Astrocyte of the spinal cord (primary cell): ENCODE results near the gene CMSS1.

Source experiments
- DNase-seq: peaks from one replicate; pipeline ENCODE4 v3.0.0; 2011; ENCODE audit warnings: low read depth, low spot score
- H3K4me3 ChIP-seq: 2 replicates; pipeline ENCODE4 v1.5.1; 2011; ENCODE audit warnings: low read depth, mild to moderate bottlenecking, low read length, moderate library complexity
- CTCF ChIP-seq: IDR thresholded peaks from 2 replicates; pipeline ENCODE4 v1.5.1; 2012; ENCODE audit warnings: low read depth, mild to moderate bottlenecking, low read length, inconsistent platforms
- in situ Hi-C: cut with HindIII; loops from 2 replicates; pipeline ENCODE4 v1.10.0; 2017; ENCODE audit warnings: low sequenced_read_pairs

Gene CMSS1

GRCh38 chr3:99881121-99881524 is 63.5 kb downstream of the CMSS1 start:
- H3K4me3 ChIP-seq = no peak overlapping the region
- TF ChIP-seq CTCF = no peak
- DNase-seq = peak; percentile 31
- in situ Hi-C loops = no loop called here

GRCh38 chr3:99882436-99883137 is 64.9 kb downstream of the CMSS1 start:
- no peak for TF ChIP-seq CTCF
- in situ Hi-C loops = no loop called here
- no peak for DNase-seq
- no peak overlapping the region for H3K4me3 ChIP-seq

- H3K4me3 ChIP-seq = no peak overlapping the region
- DNase-seq = no peak
- no peak for TF ChIP-seq CTCF
- in situ Hi-C loops = no loop called here
Measured at GRCh38 chr3:99883138-99883461, 65.4 kb downstream of the CMSS1 start.

GRCh38 chr3:99883693-99884092 is 66.0 kb downstream of the CMSS1 start:
- DNase-seq = no peak
- H3K4me3 ChIP-seq = no peak overlapping the region
- in situ Hi-C loops = no loop called here
- TF ChIP-seq CTCF = no peak

GRCh38 chr3:99884484-99884883 is 66.8 kb downstream of the CMSS1 start:
- H3K4me3 ChIP-seq = no peak overlapping the region
- in situ Hi-C loops = no loop called here
- no peak for DNase-seq
- no peak for TF ChIP-seq CTCF

- in situ Hi-C loops = no loop called here
- DNase-seq = no peak
- no peak overlapping the region for H3K4me3 ChIP-seq
- TF ChIP-seq CTCF = no peak
Measured at GRCh38 chr3:99885085-99885484, 67.4 kb downstream of the CMSS1 start.

- in situ Hi-C loops = no loop called here
- DNase-seq = no peak
- no peak for TF ChIP-seq CTCF
- no peak overlapping the region for H3K4me3 ChIP-seq
Measured at GRCh38 chr3:99885851-99886250, 68.2 kb downstream of the CMSS1 start.
